ENCODE measurements around the gene CDC42. TPM values are rescaled to one million over a fixed set of nuclear protein-coding genes. Genes with fewer than 3 reads are reported as not detected.

Gene CDC42
- total RNA-seq, 1 experiment from 2014 or later = 550 TPM

GRCh38 chr1:22108339-22109105 is 56.0 kb downstream of the CDC42 start:
- no peak for DNase-seq (ENCODE audit: low read depth)

GRCh38 chr1:22110016-22110415 is 57.5 kb downstream of the CDC42 start:
- DNase-seq (ENCODE audit: low read depth) = no peak

GRCh38 chr1:22111115-22111514 is 58.6 kb downstream of the CDC42 start:
- no peak for DNase-seq (ENCODE audit: low read depth)

- peak; percentile 80 for DNase-seq (ENCODE audit: low read depth)
Observed at GRCh38 chr1:22111620-22112019, 59.1 kb downstream of the CDC42 start.

- DNase-seq (ENCODE audit: low read depth) = no peak
Observed at GRCh38 chr1:22112554-22112953, 60.0 kb downstream of the CDC42 start.

- no peak for DNase-seq (ENCODE audit: low read depth)
Observed at GRCh38 chr1:22114083-22115012, 61.8 kb downstream of the CDC42 start.

GRCh38 chr1:22115286-22115685 is 62.8 kb downstream of the CDC42 start:
- no peak for DNase-seq (ENCODE audit: low read depth)

- no peak for DNase-seq (ENCODE audit: low read depth)
Observed at GRCh38 chr1:22117238-22117637, 64.7 kb downstream of the CDC42 start.

GRCh38 chr1:22117851-22118250 is 65.3 kb downstream of the CDC42 start:
- DNase-seq (ENCODE audit: low read depth) = peak; percentile 18

- DNase-seq (ENCODE audit: low read depth) = no peak
Observed at GRCh38 chr1:22118291-22118992, 65.9 kb downstream of the CDC42 start.

- no peak for DNase-seq (ENCODE audit: low read depth)
Observed at GRCh38 chr1:22119626-22120468, 67.3 kb downstream of the CDC42 start.

GRCh38 chr1:22120469-22120790 is 67.9 kb downstream of the CDC42 start:
- DNase-seq (ENCODE audit: low read depth) = no peak

GRCh38 chr1:22121421-22121911 is 69.0 kb downstream of the CDC42 start:
- no peak for DNase-seq (ENCODE audit: low read depth)

GRCh38 chr1:22122273-22123070 is 70.0 kb downstream of the CDC42 start:
- DNase-seq (ENCODE audit: low read depth) = no peak

GRCh38 chr1:22123071-22123390 is 70.5 kb downstream of the CDC42 start:
- DNase-seq (ENCODE audit: low read depth) = no peak

GRCh38 chr1:22123901-22124404 is 71.4 kb downstream of the CDC42 start:
- no peak for DNase-seq (ENCODE audit: low read depth)

GRCh38 chr1:22124592-22125229 is 72.2 kb downstream of the CDC42 start:
- no peak for DNase-seq (ENCODE audit: low read depth)

- DNase-seq (ENCODE audit: low read depth) = no peak
Observed at GRCh38 chr1:22126531-22126930, 74.0 kb downstream of the CDC42 start.

- DNase-seq (ENCODE audit: low read depth) = no peak
Observed at GRCh38 chr1:22127248-22127647, 74.7 kb downstream of the CDC42 start.

GRCh38 chr1:22127731-22128130 is 75.2 kb downstream of the CDC42 start:
- DNase-seq (ENCODE audit: low read depth) = no peak
